GM18508 (cell line): ENCODE results near the gene SIGLEC10.
"Not testable (repeated sequence)": the region's sequence is repeated elsewhere in the genome, so short reads cannot be mapped to it uniquely, and the experiment has no call there.

Source experiments
- ATAC-seq: cut with Tn5 transposase; IDR thresholded peaks from one replicate; pipeline ENCODE4 v1.9.1; 2021; ENCODE audit warnings: moderate number of reproducible peaks; ENCODE audit not compliant: insufficient read depth, unreplicated experiment

SIGLEC10 gene

DNA sequence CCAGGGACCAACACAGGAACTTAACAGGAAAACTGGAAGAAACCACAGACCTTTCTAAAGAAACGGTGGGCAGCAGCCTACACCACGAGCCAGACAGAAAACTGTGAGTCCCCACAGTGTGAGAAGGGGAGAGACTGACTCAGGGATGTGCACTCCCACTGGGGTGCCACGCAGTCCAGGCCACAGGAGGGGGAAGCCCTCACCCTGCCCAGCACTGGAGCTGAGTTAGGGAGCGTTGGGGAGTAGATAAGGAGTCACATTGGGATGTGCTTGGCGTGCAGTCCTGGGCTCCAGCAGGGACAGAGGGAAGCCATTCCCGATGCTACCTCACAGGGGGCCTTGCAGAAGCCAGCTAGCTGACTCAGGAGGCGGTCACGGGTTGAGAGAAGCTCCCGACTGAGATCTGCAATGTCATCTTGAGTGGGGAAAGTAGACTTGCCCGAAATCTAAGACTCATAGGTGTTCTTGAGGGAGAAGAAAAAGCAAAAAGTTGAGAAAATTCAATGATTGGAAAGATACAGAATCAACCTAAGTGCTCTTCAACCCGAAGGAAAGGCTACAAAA lies 23.5 kb upstream of the SIGLEC10 start:
- no peak for ATAC-seq

GRCh38 chr19:51440052-51440451 lies 22.6 kb upstream of the SIGLEC10 start:
- ATAC-seq = no peak

DNA sequence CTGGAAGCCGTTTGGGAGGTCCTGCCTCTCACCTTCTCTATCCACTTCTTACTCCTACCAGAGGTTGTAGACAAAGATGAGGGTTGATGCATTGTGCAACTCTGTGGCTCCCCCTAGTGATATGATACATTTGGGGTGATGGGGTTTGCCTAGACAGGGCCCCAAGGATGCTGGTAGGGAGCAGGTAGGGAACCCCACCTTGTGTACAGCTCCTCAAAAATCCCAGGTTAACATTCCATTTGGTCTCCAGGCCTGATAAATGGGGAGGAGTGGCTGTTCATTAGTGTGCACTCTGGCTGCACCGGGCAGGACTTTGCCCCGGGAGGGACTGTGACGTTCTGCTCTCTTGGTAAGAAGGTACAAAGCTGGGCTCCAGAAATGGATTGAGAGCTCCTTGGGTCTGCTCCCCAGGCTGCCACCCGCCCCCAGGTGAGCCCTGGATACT lies 21.6 kb upstream of the SIGLEC10 start:
- no peak for ATAC-seq

DNA sequence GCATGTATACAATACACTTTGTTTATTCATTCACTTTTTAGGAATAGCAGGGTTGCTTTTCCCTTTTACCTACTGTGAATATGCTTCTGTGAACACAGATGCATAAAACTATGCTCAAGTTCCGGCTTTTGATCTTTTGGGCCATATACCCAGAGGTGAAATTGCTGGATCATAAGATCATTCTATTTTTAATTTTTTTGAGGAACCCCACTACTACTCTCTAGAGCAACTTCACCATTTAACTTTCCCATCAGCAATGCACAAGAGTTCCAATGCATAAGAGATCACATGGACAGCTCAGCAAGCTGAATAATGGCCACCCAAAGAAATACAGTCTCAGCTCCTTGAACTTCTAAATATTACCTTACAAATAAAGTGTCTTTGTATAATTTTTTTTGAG lies 17.0 kb upstream of the SIGLEC10 start:
- ATAC-seq = no peak

GRCh38 chr19:51433043-51433442 lies 15.6 kb upstream of the SIGLEC10 start:
- no peak for ATAC-seq

DNA sequence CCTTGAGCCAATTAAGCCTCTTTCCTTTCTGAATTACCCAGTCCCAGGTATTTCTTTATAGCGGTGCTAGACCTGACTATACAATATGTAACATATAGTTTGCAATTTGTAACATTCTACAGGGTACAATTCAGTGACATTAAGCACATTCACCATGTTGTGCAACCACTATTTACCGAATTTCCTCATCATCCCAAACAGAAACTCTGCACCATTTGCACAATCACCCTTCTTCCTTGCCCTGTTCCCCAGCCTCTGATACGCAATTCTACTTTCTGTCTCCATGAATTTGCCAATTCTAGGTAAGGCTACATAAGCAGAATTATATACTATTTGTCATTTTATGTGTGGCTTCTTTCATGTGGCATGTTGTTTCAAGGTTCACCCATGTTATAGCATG lies 13.7 kb upstream of the SIGLEC10 start:
- no peak for ATAC-seq

- ATAC-seq = no peak
These were observed 12.8 kb upstream of the SIGLEC10 start for GRCh38 chr19:51430221-51430620.

DNA sequence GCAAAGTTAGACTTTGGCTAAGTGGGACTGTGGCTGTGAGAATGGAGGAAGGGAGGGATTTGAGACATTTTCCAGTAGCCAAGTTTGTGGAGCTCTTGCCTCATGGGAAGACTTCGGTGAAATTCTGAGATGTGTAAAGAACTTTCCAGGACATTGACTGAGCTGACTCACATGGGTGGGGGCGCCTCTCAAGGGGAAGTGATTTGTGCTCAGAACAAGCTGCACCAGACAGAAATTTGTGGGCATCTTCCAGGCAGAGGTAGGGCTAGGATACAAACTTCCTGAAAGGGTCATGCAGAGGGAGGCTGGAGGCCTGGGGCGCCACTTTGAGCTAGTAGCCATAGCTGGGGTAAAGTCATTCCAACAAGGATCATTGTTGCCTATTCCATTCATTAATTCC lies 9.8 kb upstream of the SIGLEC10 start:
- ATAC-seq = no peak

GRCh38 chr19:51422053-51422448 lies 4.6 kb upstream of the SIGLEC10 start:
- no peak for ATAC-seq

- ATAC-seq = no peak
These were observed 4.0 kb upstream of the SIGLEC10 start for GRCh38 chr19:51421229-51422052.

GRCh38 chr19:51420511-51420910 lies 3.1 kb upstream of the SIGLEC10 start:
- ATAC-seq = not testable (repeated sequence)

DNA sequence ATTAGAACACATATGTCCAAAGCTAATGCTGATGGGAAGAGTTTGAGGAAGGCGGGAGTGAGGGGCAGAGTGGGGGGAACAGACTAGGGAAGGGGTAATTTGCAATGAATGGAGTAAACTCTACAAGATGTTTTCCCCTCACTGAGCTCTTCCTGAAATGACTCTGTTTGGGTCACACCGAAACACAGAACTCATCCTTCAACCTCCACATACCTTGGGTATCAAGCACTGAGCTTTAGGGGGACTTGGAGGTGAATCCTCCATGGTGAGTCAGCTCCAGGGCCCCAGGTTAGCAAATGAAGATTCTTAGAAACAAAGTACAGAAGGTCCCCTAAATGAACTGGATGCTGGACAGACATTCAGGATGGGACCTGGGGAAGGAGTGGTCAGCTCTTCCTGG lies 1.3 kb upstream of the SIGLEC10 start:
- ATAC-seq = no peak

- ATAC-seq = no peak
These were observed 342 bp upstream of the SIGLEC10 start for GRCh38 chr19:51417810-51418157.

DNA sequence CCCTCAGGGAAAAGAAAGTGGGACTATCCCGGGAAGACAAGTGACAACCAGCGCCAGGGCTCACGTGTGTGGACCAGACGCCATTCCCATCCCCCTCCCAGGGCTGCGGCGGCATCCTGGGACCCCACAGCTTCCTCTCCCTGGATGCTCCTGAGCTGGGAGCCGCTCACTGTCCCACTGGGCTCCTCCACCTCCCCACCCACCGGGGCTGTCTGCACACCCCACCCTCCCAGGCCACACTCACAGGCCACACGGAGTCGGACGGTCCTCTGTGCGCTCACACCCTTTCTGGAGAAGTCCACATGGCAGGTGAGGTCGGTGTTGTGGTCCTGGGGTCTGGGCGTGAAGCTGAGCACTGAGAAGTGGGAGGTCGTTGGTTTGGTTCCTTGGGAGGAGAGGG lies 1.0 kb downstream of the SIGLEC10 start:
- ATAC-seq = not testable (repeated sequence)

GRCh38 chr19:51415187-51415586 lies 2.3 kb downstream of the SIGLEC10 start:
- no peak for ATAC-seq

- ATAC-seq = no peak
These were observed 6.3 kb downstream of the SIGLEC10 start for GRCh38 chr19:51410950-51411748.

DNA sequence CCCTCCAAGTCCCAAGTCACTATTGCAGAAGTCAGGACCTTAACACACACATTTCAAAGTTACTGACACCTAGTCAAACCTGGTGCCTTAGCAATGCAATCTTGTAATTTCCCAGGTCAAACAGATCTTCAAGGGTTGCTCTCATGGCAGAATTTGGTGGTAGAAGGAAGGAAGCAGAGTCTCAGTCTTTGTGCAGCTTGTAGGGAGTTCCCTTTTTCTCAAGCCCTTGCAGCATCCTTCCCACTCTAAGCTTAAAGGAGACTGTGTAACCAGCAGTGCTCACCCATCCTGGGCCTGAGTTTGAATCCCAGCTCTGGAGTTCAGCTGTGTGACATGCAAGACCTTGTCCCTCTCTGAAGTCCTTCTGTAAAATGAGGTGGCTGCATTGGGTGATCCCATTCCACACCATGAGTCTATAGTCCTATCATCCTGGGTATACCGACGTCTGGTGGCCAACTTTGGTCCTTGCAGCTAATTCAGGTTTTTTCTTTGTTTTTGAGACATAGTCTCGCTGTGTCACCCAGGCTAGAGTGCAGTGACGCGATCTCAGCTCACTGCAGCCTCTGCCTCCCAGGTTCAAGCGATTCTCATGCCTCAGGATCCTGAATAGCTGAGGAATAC lies 9.8 kb downstream of the SIGLEC10 start:
- no peak for ATAC-seq

GRCh38 chr19:51402117-51402516 lies 15.3 kb downstream of the SIGLEC10 start:
- ATAC-seq = no peak

- ATAC-seq = not testable (repeated sequence)
These were observed 17.5 kb downstream of the SIGLEC10 start for GRCh38 chr19:51399936-51400335.

- ATAC-seq = no peak
These were observed 18.2 kb downstream of the SIGLEC10 start for GRCh38 chr19:51399231-51399630.
